Stomach (tissue), 9 donors: ENCODE data around the gene GOLT1A. TPM values are rescaled to one million over a fixed set of nuclear protein-coding genes. Genes with fewer than 3 reads are reported as not detected.
A peak's percentile ranks its signal among the peaks of the same experiment; 100 is the strongest.

Experiments
- DNase-seq, 2 donors: peaks; one replicate each; pipeline versions ENCODE4 v3.0.0 to v3.0.0-alpha.2; 2013 to 2019
- H3K27ac ChIP-seq, 5 donors: fragments of 200-600 bp in 4 of 5; sonication (generic) in 4 of 5; one replicate each; pipeline ENCODE4 v1.5.1; 2013 to 2019; ENCODE audit warnings: mild to moderate bottlenecking in 1 of 5, moderate library complexity in 1 of 5
- H3K27me3 ChIP-seq, 3 donors: fragments of 200-600 bp; sonication (generic); one replicate each; pipeline ENCODE4 v1.5.1; 2017 to 2019; ENCODE audit warnings: mixed run types in 1 of 3
- H3K36me3 ChIP-seq, 4 donors: fragments of 200-600 bp; sonication (generic); 1 replicate in 3 of 4; 2 replicates in 1 of 4; pipeline ENCODE4 v1.5.1; 2016 to 2019
- H3K4me1 ChIP-seq, 4 donors: fragments of 200-600 bp; sonication (generic); one replicate each; pipeline ENCODE4 v1.5.1; 2016 to 2019
- H3K4me3 ChIP-seq, 4 donors: fragments of 200-600 bp; sonication (generic) in 3 of 4; one replicate each; pipeline ENCODE4 v1.5.1; 2016 to 2019; ENCODE audit warnings: mild to moderate bottlenecking in 1 of 4
- H3K9me3 ChIP-seq, 4 donors: fragments of 200-600 bp; sonication (generic); one replicate each; pipeline ENCODE4 v1.5.1; 2016 to 2019
- CTCF ChIP-seq, 7 experiments: fragments of 450-650 bp in 4 of 7; fragments of 200-600 bp in 3 of 7; sonication (generic) in 3 of 7; IDR thresholded peaks; one replicate each; pipeline ENCODE4 v1.5.1; 2016 to 2019; ENCODE audit warnings: antibody characterized with exemption in 7 of 7, control low read depth in 2 of 7, mild to moderate bottlenecking in 1 of 7
- EP300 ChIP-seq: sonication (generic); formaldehyde crosslinking; IDR thresholded peaks from one replicate; pipeline ENCODE4 v1.6.1; 2017; ENCODE audit warnings: antibody characterized with exemption
- POLR2A ChIP-seq, 4 donors: fragments of 450-650 bp; IDR thresholded peaks; one replicate each; pipeline ENCODE4 v1.6.1; 2016; ENCODE audit warnings: antibody characterized with exemption in 4 of 4, control low read depth in 2 of 4, mild to moderate bottlenecking in 1 of 4, moderate library complexity in 1 of 4
- POLR2AphosphoS5 ChIP-seq, 3 donors: sonication (generic); formaldehyde crosslinking; IDR thresholded peaks; one replicate each; pipeline ENCODE4 v1.6.1; 2016; ENCODE audit warnings: antibody characterized with exemption in 3 of 3
- WGBS, 5 donors: extraction: QIAGEN DNeasy Blood & Tissue Kit in 3 of 5; methylation state at CpG; one replicate each; pipeline versions ENCODE4 v1.1.5 to v1.1.7; 2013 to 2018; 5-methylcytosine and 5-hydroxymethylcytosine counted together
- intact Hi-C: fragments of 100-400 bp; cut with DNase I; formaldehyde crosslinking; loops from one replicate; pipeline ENCODE4 v1.15.1; 2023; ENCODE audit warnings: low total_unique reads
- polyA plus RNA-seq, 3 donors: library from polyadenylated mRNA; stranded (reverse); fragments of 200-250 nt; gene quantifications; one replicate each; pipeline ENCODE4 v1.2.3, GENCODE V29; 2013
- total RNA-seq, 5 donors: library from RNA; depleted of rRNA; stranded (reverse); fragments of >200 nt; gene quantifications; one replicate each; pipeline versions ENCODE4 v1.1.0 to v1.2.3, GENCODE V29; 2014 to 2016
- donor health status: healthy with polysubstance abuse.
- donor health status: Bipolar disorder and iron deficiency.
- donor health status: healthy.

The GOLT1A gene
- total and polyA plus RNA-seq, 8 donors, result 1.8 to 16.6 (median 6.9) TPM; not detected in 2

GRCh38 chr1:204222764-204223055, 8.9 kb upstream of the GOLT1A start:
- intact Hi-C loops, result no loop called here

GRCh38 chr1:204222006-204222763, 8.4 kb upstream of the GOLT1A start:
- no peak for TF ChIP-seq CTCF (IDR thresholded peaks at IDR 0.05)
- no peak for TF ChIP-seq POLR2AphosphoS5 (IDR thresholded peaks at IDR 0.05)
- no peak for TF ChIP-seq EP300
- TF ChIP-seq POLR2A (IDR thresholded peaks at IDR 0.05), result no peak
- H3K27me3 ChIP-seq, result no peaks in the 10 kb centered on the region
- no peak overlapping the region for H3K4me3 ChIP-seq
- intact Hi-C loops, result no loop called here
- DNase-seq, result peak in 1 of 2 donors; percentile 21
- WGBS, 5 donors, result 85 to 90% (median 86%) methylated on average over 7 to 8 of the region's 8 CpGs
- H3K9me3 ChIP-seq, result no peaks in the 10 kb centered on the region
- H3K36me3 ChIP-seq, result peaks cover 20 to 75% (median 62%) of the 10 kb centered on the region in 4 donors
- peaks cover 9 to 20% (median 12%) of the 10 kb centered on the region in 4 donors for H3K4me1 ChIP-seq
- no peak overlapping the region for H3K27ac ChIP-seq

More at GRCh38 chr1:204222764-204223055, 8.9 kb upstream of the GOLT1A start:
- Histone ChIP-seq H3K4me1 (peaks cover 9 to 25% (median 14%) of the 10 kb centered on the region in 4 donors), H3K27me3 (no peaks in the 10 kb centered on the region), H3K27ac (no peak overlapping the region), H3K9me3 (no peaks in the 10 kb centered on the region), H3K4me3 (no peak overlapping the region), H3K36me3 (peaks cover 23 to 80% (median 67%) of the 10 kb centered on the region in 4 donors)
- no peak for DNase-seq
- TF ChIP-seq POLR2A (IDR thresholded peaks at IDR 0.05) (no peak), EP300 (no peak), CTCF (IDR thresholded peaks at IDR 0.05) (no peak), POLR2AphosphoS5 (IDR thresholded peaks at IDR 0.05) (no peak)
- WGBS, 5 donors, result 71 to 91% (median 86%) methylated on average over 3 of the region's 3 CpGs

GRCh38 chr1:204221271-204221670, 7.5 kb upstream of the GOLT1A start:
- Histone ChIP-seq H3K27ac (no peak overlapping the region), H3K9me3 (no peaks in the 10 kb centered on the region), H3K27me3 (no peaks in the 10 kb centered on the region), H3K4me1 (peaks cover 4 to 10% (median 5%) of the 10 kb centered on the region in 4 donors), H3K4me3 (no peak overlapping the region), H3K36me3 (peaks cover 20 to 67% (median 56%) of the 10 kb centered on the region in 4 donors)
- intact Hi-C loops, result no loop called here
- TF ChIP-seq POLR2AphosphoS5 (IDR thresholded peaks at IDR 0.05), result no peak
- no peak for TF ChIP-seq EP300
- TF ChIP-seq POLR2A (IDR thresholded peaks at IDR 0.05), result no peak
- TF ChIP-seq CTCF (IDR thresholded peaks at IDR 0.05), result no peak
- DNase-seq, result peak in 1 of 2 donors; percentile 17
- WGBS, 5 donors, result 63 to 82% (median 75%) methylated on average over 11 of the region's 11 CpGs

- no peaks in the 10 kb centered on the region for H3K4me1 ChIP-seq
- H3K9me3 ChIP-seq, result no peaks in the 10 kb centered on the region
- 82 to 100% (median 88%) methylated on average over 3 to 10 of the region's 10 CpGs for WGBS, 5 donors
- no peak overlapping the region for H3K27ac ChIP-seq
- intact Hi-C loops, result no loop called here
- DNase-seq, result peak in 1 of 2 donors; percentile 18
- TF ChIP-seq EP300 (no peak), POLR2AphosphoS5 (IDR thresholded peaks at IDR 0.05) (no peak), POLR2A (IDR thresholded peaks at IDR 0.05) (no peak), CTCF (IDR thresholded peaks at IDR 0.05) (no peak)
- no peaks in the 10 kb centered on the region for H3K27me3 ChIP-seq
- H3K36me3 ChIP-seq, result peaks cover 20 to 58% (median 50%) of the 10 kb centered on the region in 4 donors
- no peak overlapping the region for H3K4me3 ChIP-seq
These were observed 6.3 kb upstream of the GOLT1A start for GRCh38 chr1:204219971-204220616.
